GM12891 (cell line): ENCODE results near the gene TMEM88.
"Not testable (repeated sequence)": the region's sequence is repeated elsewhere in the genome, so short reads cannot be mapped to it uniquely, and the experiment has no call there.

Experiments used
- POLR2A ChIP-seq: IDR thresholded peaks from 2 replicates; pipeline ENCODE4 v1.6.1; 2011; ENCODE audit warnings: low read depth, low read length, control low read depth
- POLR2AphosphoS5 ChIP-seq: IDR thresholded peaks from 2 replicates; pipeline ENCODE4 v1.6.1; 2011; ENCODE audit warnings: low read depth, low read length, control low read depth
- SPI1 ChIP-seq: IDR thresholded peaks from 2 replicates; pipeline ENCODE4 v1.6.1; 2011; ENCODE audit warnings: low read depth, low read length, control low read depth

DNA sequence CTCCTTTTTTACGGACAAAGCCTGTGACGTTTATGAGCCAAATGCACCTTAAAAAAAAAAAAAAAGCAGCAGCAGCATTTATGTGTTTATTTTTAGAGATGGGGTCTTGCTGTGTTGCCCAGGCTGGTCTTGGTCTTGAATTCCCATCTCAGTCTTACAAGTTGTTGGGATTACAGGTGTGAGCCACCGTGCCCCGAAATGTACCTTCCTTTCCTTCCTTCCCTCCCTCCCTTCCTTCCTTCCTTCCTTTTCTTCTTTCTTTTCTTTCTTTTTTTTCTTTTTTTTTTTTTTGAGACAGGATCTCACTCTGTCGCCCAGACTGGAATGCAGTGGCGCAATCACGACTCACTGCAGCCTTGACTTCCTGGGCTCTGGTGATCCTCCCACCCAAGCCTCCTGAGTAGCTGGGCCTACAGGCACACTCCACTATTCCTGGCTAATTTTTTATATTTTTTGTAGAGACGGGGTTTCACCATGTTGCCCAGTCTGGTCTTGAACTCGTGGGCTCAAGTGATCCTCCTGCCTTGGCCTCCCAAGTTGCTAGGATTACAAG is 45.0 kb upstream of the TMEM88 start:
- not testable (repeated sequence) for TF ChIP-seq SPI1, POLR2AphosphoS5, POLR2A
